Osteocyte (in vitro differentiated cells): ENCODE measurements around the gene CSNK1A1L. TPM values are rescaled to one million over a fixed set of nuclear protein-coding genes. Genes with fewer than 3 reads are reported as not detected.

Source experiments
- DNase-seq: peaks from one replicate; pipeline ENCODE4 v3.0.0; 2021; ENCODE audit warnings: mixed read lengths; ENCODE audit not compliant: unreplicated experiment; ENCODE audit errors: extremely low spot score
- H3K27ac Mint-ChIP-seq: one replicate; pipeline ENCODE4 v1.8.0; 2021; ENCODE audit warnings: mild to moderate bottlenecking, mixed read lengths; ENCODE audit not compliant: unreplicated experiment
- H3K27me3 Mint-ChIP-seq: one replicate; pipeline ENCODE4 v1.8.0; 2021; ENCODE audit warnings: mixed read lengths; ENCODE audit not compliant: unreplicated experiment
- H3K36me3 Mint-ChIP-seq: one replicate; pipeline ENCODE4 v1.8.0; 2021; ENCODE audit warnings: mixed read lengths; ENCODE audit not compliant: unreplicated experiment
- H3K4me1 Mint-ChIP-seq: one replicate; pipeline ENCODE4 v1.8.0; 2021; ENCODE audit warnings: mixed read lengths; ENCODE audit not compliant: unreplicated experiment
- H3K4me3 Mint-ChIP-seq: one replicate; pipeline ENCODE4 v1.8.0; 2021; ENCODE audit warnings: mild to moderate bottlenecking, moderate library complexity, mixed read lengths; ENCODE audit not compliant: unreplicated experiment
- H3K9me3 Mint-ChIP-seq: one replicate; pipeline ENCODE4 v1.8.0; 2021; ENCODE audit warnings: mixed read lengths; ENCODE audit not compliant: unreplicated experiment
- CTCF ChIP-seq: fragments of 200-600 bp; sonication (generic); IDR thresholded peaks from 2 replicates; pipeline ENCODE4 v1.5.0; 2021; ENCODE audit warnings: antibody characterized with exemption, mild to moderate bottlenecking, moderate library complexity
- total RNA-seq: library from RNA; stranded (reverse); gene quantifications from 2 replicates; pipeline ENCODE4 v1.2.1, GENCODE V29; 2021

Gene CSNK1A1L
- total RNA-seq, 1 donor from 2014 or later = not detected

DNA sequence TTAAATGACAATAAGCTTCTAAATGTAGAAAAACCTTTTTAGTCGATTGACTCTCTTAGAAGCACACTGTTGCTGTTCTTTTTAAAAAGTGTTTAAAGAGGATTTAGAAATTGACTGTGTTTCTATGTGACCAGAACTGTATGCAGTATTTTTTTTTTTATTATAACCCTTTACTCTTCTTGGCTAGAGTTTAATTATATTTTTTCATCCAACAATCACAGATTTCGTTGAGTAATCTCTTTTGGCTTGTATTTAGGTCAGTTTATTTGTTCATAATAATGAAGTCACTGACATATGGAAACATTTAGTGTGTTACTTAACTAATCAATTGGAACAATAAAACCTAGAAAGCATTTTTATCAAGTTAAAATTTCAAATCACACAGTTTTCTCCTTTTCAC lies 19.9 kb downstream of the CSNK1A1L start:
- no peak for DNase-seq
- Mint-ChIP-seq H3K4me3 (no peak overlapping the region), H3K27ac (no peak overlapping the region), H3K36me3 (no peaks in the 10 kb centered on the region), H3K27me3 (no peaks in the 10 kb centered on the region), H3K4me1 (no peaks in the 10 kb centered on the region), H3K9me3 (no peaks in the 10 kb centered on the region)
- no peak for TF ChIP-seq CTCF

DNA sequence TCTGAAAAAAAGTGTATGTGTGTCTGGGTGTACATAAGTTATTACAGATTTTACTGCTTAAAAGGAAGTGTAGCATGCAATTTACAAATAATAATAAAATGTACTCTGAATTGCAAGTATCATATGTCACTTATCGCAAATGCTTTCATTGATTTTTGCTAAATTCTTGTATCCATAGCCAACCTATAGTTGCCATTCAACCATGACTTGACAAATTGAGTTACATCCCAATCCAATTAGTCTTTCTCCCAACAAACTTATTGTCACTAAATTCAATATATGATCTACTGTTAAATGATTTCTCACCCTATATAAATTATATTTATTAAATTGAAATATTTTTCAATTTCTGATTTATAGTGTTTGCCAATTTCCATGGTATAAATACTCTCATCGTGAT lies 28.6 kb downstream of the CSNK1A1L start:
- Mint-ChIP-seq H3K9me3 (no peaks in the 10 kb centered on the region), H3K4me3 (no peak overlapping the region), H3K27me3 (no peaks in the 10 kb centered on the region), H3K36me3 (no peaks in the 10 kb centered on the region), H3K4me1 (no peaks in the 10 kb centered on the region), H3K27ac (no peak overlapping the region)
- no peak for DNase-seq
- TF ChIP-seq CTCF = no peak

GRCh38 chr13:37075164-37075563 lies 30.3 kb downstream of the CSNK1A1L start:
- H3K27me3 Mint-ChIP-seq = no peaks in the 10 kb centered on the region
- no peak for TF ChIP-seq CTCF
- H3K4me3 Mint-ChIP-seq = no peak overlapping the region
- H3K4me1 Mint-ChIP-seq = no peaks in the 10 kb centered on the region
- H3K27ac Mint-ChIP-seq = no peak overlapping the region
- DNase-seq = no peak
- H3K9me3 Mint-ChIP-seq = no peaks in the 10 kb centered on the region
- H3K36me3 Mint-ChIP-seq = no peaks in the 10 kb centered on the region

GRCh38 chr13:37074703-37075102 lies 30.8 kb downstream of the CSNK1A1L start:
- no peak overlapping the region for H3K4me3 Mint-ChIP-seq
- H3K27ac Mint-ChIP-seq = no peak overlapping the region
- H3K4me1 Mint-ChIP-seq = no peaks in the 10 kb centered on the region
- H3K27me3 Mint-ChIP-seq = no peaks in the 10 kb centered on the region
- DNase-seq = no peak
- TF ChIP-seq CTCF = peak; percentile 54
- H3K36me3 Mint-ChIP-seq = no peaks in the 10 kb centered on the region
- no peaks in the 10 kb centered on the region for H3K9me3 Mint-ChIP-seq

GRCh38 chr13:37072024-37072423 lies 33.4 kb downstream of the CSNK1A1L start:
- TF ChIP-seq CTCF = no peak
- Mint-ChIP-seq H3K9me3 (no peaks in the 10 kb centered on the region), H3K27me3 (no peaks in the 10 kb centered on the region), H3K4me3 (no peak overlapping the region), H3K27ac (no peak overlapping the region), H3K4me1 (no peaks in the 10 kb centered on the region), H3K36me3 (no peaks in the 10 kb centered on the region)
- no peak for DNase-seq
